Testis (tissue), 3 donors: ENCODE measurements around the gene MAST4. TPM values are rescaled to one million over a fixed set of nuclear protein-coding genes. Genes with fewer than 3 reads are reported as not detected.

Experiments used
- DNase-seq: peaks from one replicate; pipeline ENCODE4 v3.0.0-alpha.2; 2019
- H3K27ac ChIP-seq, 2 donors: fragments of 200-600 bp; sonication (generic); one replicate each; pipeline ENCODE4 v1.5.1; 2019
- H3K27me3 ChIP-seq: fragments of 200-600 bp; sonication (generic); one replicate; pipeline ENCODE4 v1.5.1; 2019
- H3K36me3 ChIP-seq: fragments of 200-600 bp; sonication (generic); one replicate; pipeline ENCODE4 v1.5.1; 2017; ENCODE audit warnings: low read depth; ENCODE audit errors: missing control alignments
- H3K4me1 ChIP-seq: fragments of 200-600 bp; sonication (generic); one replicate; pipeline ENCODE4 v1.5.1; 2019
- H3K4me3 ChIP-seq, 2 donors: fragments of 200-600 bp; sonication (generic); one replicate each; pipeline ENCODE4 v1.5.1; 2017 to 2019
- H3K9me3 ChIP-seq: fragments of 200-600 bp; sonication (generic); one replicate; pipeline ENCODE4 v1.5.1; 2017
- POLR2A ChIP-seq: fragments of 450-650 bp; IDR thresholded peaks from one replicate; pipeline ENCODE4 v1.6.1; 2017; ENCODE audit warnings: antibody characterized with exemption, mild to moderate bottlenecking, moderate library complexity
- WGBS, 2 donors: methylation state at CpG; one replicate each; pipeline ENCODE4 v1.1.5; 2018; 5-methylcytosine and 5-hydroxymethylcytosine counted together
- intact Hi-C: fragments of 100-400 bp; cut with DNase I; formaldehyde crosslinking; loops from one replicate; pipeline ENCODE4 v1.15.1; 2023; ENCODE audit warnings: low total_unique reads
- polyA plus RNA-seq: library from polyadenylated mRNA; stranded (reverse); fragments of 350-450 nt; fragmentation: Illumina TruSeq; extraction: RNeasy Lipid Tissue Mini Kit (QIAGEN cat#74804); gene quantifications from one replicate; pipeline ENCODE4 v1.2.3, GENCODE V29; 2014; ENCODE audit warnings: low read depth, low replicate concordance; ENCODE audit not compliant: insufficient read depth
- total RNA-seq, 2 donors: library from RNA; depleted of rRNA; stranded (reverse); fragments of >200 nt; gene quantifications; one replicate each; pipeline ENCODE4 v1.2.3, GENCODE V29; 2016
- TF ChIP-seq, protein P1 (sequence below), 3 experiments: fragments of 450-650 bp in 2 of 3; fragments of 200-600 bp in 1 of 3; sonication (generic) in 1 of 3; IDR thresholded peaks; one replicate each; pipeline ENCODE4 v1.5.1; 2016 to 2019; ENCODE audit warnings: antibody characterized with exemption in 3 of 3, mild to moderate bottlenecking in 2 of 3, moderate library complexity in 1 of 3

Gene MAST4
- total and polyA plus RNA-seq, 3 donors from 2014 or later = 27.2 to 56.4 (median 51.4) TPM

DNA sequence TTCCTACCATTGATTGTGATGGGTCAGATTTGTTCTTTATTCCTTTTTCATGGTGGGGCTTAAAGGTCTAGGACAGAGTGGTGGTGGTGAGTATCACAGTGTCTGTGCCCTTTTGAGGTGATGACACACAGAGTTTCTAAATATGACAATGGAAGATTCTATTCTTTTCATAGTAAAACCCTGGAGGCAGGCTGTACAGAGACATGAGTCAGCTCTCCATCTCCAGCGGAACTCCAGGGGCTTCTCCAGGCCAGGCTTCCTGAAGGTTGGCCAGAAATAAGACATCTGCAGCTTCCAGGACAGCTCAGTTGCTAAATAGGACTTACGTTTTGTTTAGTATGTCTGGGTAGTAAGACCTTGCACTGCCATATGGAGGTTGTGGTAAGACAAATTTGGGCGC lies 370.9 kb downstream of the MAST4 start:
- H3K27me3 ChIP-seq = no peaks in the 10 kb centered on the region
- no peaks in the 10 kb centered on the region for H3K36me3 ChIP-seq
- intact Hi-C loops = no loop called here
- DNase-seq = no peak
- TF ChIP-seq, protein P1, sequence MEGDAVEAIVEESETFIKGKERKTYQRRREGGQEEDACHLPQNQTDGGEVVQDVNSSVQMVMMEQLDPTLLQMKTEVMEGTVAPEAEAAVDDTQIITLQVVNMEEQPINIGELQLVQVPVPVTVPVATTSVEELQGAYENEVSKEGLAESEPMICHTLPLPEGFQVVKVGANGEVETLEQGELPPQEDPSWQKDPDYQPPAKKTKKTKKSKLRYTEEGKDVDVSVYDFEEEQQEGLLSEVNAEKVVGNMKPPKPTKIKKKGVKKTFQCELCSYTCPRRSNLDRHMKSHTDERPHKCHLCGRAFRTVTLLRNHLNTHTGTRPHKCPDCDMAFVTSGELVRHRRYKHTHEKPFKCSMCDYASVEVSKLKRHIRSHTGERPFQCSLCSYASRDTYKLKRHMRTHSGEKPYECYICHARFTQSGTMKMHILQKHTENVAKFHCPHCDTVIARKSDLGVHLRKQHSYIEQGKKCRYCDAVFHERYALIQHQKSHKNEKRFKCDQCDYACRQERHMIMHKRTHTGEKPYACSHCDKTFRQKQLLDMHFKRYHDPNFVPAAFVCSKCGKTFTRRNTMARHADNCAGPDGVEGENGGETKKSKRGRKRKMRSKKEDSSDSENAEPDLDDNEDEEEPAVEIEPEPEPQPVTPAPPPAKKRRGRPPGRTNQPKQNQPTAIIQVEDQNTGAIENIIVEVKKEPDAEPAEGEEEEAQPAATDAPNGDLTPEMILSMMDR (IDR thresholded peaks at IDR 0.05) = no peak
- TF ChIP-seq POLR2A = no peak
- H3K9me3 ChIP-seq = no peaks in the 10 kb centered on the region
- H3K27ac ChIP-seq = no peak overlapping the region
- 93 to 97% methylated on average over 3 of the region's 3 CpGs for WGBS, 2 donors
- H3K4me1 ChIP-seq = no peaks in the 10 kb centered on the region
- no peak overlapping the region for H3K4me3 ChIP-seq

DNA sequence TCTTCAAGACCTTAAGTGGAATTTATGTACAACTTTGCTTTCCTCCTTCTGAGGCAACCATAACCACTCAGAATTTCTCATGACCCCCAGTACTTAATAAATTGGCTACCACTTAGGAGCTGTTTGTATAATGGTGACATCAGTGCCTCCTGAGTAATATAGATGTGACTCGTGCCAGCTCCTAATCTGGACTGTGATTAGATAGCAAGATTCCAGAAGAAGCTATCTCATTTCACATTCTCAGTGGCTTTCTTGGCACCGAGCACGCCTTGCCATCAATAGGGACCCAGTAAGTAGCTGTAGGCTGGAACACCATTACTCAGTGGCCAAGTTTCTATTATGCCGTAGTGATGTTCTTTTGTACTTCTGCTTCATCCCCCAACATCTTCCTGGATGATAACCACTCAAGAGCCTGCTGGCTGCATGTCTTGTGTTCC lies 371.7 kb downstream of the MAST4 start:
- H3K36me3 ChIP-seq = no peaks in the 10 kb centered on the region
- H3K9me3 ChIP-seq = no peaks in the 10 kb centered on the region

DNA sequence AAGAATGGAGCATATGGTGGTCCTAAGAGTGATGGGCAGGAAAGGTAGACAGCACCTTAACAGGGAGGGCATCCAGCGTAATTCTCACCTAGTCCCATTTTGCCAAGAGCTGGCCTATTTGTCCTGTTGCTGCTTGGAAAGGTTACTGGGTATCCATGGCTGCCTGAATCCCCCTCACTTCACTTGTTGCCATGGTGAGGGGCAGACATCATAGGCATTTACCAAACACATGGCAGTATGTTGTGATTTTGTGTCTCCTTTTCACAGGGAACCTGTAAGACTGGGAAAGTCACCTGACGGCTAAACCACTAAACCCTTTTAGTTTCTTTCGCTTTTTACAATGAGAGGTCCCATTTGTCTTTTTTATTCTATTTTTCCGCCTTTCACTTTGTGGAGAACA lies 373.3 kb downstream of the MAST4 start:
- H3K9me3 ChIP-seq = no peaks in the 10 kb centered on the region
- TF ChIP-seq, protein P1 (IDR thresholded peaks at IDR 0.05) = no peak
- no peak for TF ChIP-seq POLR2A
- intact Hi-C loops = no loop called here
- no peaks in the 10 kb centered on the region for H3K27me3 ChIP-seq
- no peaks in the 10 kb centered on the region for H3K36me3 ChIP-seq
- DNase-seq = no peak
- WGBS, 2 donors = 88 to 93% methylated on average over 4 of the region's 4 CpGs
- no peak overlapping the region for H3K27ac ChIP-seq
- H3K4me3 ChIP-seq = no peak overlapping the region
- H3K4me1 ChIP-seq = no peaks in the 10 kb centered on the region

More for the DNA sequence above, 371.7 kb downstream of the MAST4 start:
- intact Hi-C loops = no loop called here
- TF ChIP-seq POLR2A = no peak
- TF ChIP-seq, protein P1 (IDR thresholded peaks at IDR 0.05) = no peak
- Histone ChIP-seq H3K4me1 (no peaks in the 10 kb centered on the region), H3K4me3 (no peak overlapping the region), H3K27me3 (no peaks in the 10 kb centered on the region), H3K27ac (no peak overlapping the region)
- DNase-seq = no peak
- 83 to 89% methylated on average over 4 of the region's 4 CpGs for WGBS, 2 donors

DNA sequence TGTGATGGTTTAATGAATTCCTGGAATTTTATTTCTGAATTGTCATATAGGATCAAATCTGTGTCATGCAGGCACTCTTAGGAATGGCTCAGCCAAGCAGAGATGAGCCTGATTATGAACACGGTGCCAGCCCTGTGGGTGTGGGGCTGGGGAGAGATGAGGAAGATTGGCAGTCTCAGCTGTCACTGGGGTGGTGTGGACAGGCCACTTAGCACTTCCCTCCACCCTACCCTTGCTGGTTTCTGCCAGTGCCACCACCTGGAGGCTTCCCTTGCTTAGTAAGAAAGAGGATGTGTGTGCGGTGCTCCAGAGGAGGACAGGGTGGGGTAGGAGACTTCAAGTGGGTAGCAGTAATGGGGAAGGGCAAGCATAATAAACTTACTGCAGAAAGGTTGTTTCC lies 373.8 kb downstream of the MAST4 start:
- TF ChIP-seq POLR2A = no peak
- TF ChIP-seq, protein P1 (IDR thresholded peaks at IDR 0.05) = no peak
- Histone ChIP-seq H3K4me1 (no peaks in the 10 kb centered on the region), H3K27ac (no peak overlapping the region), H3K9me3 (no peaks in the 10 kb centered on the region), H3K27me3 (no peaks in the 10 kb centered on the region), H3K4me3 (no peak overlapping the region), H3K36me3 (no peaks in the 10 kb centered on the region)
- intact Hi-C loops = no loop called here
- WGBS, 2 donors = 77 to 82% methylated on average over 2 of the region's 2 CpGs
- DNase-seq = no peak

DNA sequence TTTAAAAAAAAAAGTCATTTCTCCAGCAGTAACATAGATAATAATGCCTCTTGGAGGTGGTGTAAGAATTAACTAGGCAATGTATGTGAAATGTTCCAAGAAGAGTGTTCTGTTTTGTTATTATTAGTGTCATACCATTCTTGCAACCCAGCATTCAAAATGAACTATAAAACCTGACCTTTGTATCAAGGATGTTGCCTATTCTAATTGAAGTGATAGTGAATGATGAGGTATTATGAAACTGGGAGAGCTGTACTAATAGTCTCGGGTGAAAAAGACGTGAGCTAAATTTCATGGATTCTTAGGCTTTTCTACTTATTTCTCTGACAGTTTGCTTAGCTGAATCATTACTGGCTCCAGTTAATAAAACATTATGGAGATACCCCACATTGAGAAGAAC lies 375.8 kb downstream of the MAST4 start:
- Histone ChIP-seq H3K4me3 (no peak overlapping the region), H3K36me3 (no peaks in the 10 kb centered on the region), H3K4me1 (no peaks in the 10 kb centered on the region), H3K27me3 (no peaks in the 10 kb centered on the region), H3K27ac (no peak overlapping the region), H3K9me3 (no peaks in the 10 kb centered on the region)
- WGBS, 2 donors = 93 to 94% methylated on average over 2 of the region's 2 CpGs
- TF ChIP-seq, protein P1 (IDR thresholded peaks at IDR 0.05) = no peak
- no peak for TF ChIP-seq POLR2A
- intact Hi-C loops = no loop called here
- no peak for DNase-seq
